Effector memory CD4-positive, alpha-beta T cell (primary cell): ENCODE results near the gene CAD.
A peak's percentile ranks its signal among the peaks of the same experiment; 100 is the strongest.
"Not testable (repeated sequence)": the region's sequence is repeated elsewhere in the genome, so short reads cannot be mapped to it uniquely, and the experiment has no call there.

Source experiments
- DNase-seq, 3 donors: peaks; one replicate each; pipeline ENCODE4 v3.0.0-alpha.2; 2020
- H3K27ac ChIP-seq: 2 replicates; pipeline ENCODE4 v1.7.0; 2013; ENCODE audit warnings: mild to moderate bottlenecking, low read length, moderate library complexity; ENCODE audit not compliant: insufficient read depth, poor library complexity, severe bottlenecking
- H3K27me3 ChIP-seq: replicated peaks from 2 replicates; pipeline ENCODE4 v1.7.0; 2013; ENCODE audit warnings: mild to moderate bottlenecking, low read length; ENCODE audit not compliant: insufficient read depth, control insufficient read depth, poor library complexity, severe bottlenecking
- H3K36me3 ChIP-seq: 2 replicates; pipeline ENCODE4 v1.7.0; 2013; ENCODE audit warnings: mild to moderate bottlenecking, low read length, moderate library complexity; ENCODE audit not compliant: control insufficient read depth, insufficient read depth
- H3K4me1 ChIP-seq: 2 replicates; pipeline ENCODE4 v1.7.0; 2013; ENCODE audit warnings: low read length, mild to moderate bottlenecking; ENCODE audit not compliant: control insufficient read depth, insufficient read depth, poor library complexity, severe bottlenecking
- H3K4me3 ChIP-seq: 2 replicates; pipeline ENCODE4 v1.7.0; 2013; ENCODE audit warnings: low read length, low read depth, mild to moderate bottlenecking; ENCODE audit not compliant: insufficient read depth, poor library complexity, severe bottlenecking
- H3K9me3 ChIP-seq: 2 replicates; pipeline ENCODE4 v1.7.0; 2013; ENCODE audit warnings: mild to moderate bottlenecking, low read length, moderate library complexity; ENCODE audit not compliant: control insufficient read depth

Gene CAD

GRCh38 chr2:27263287-27264252 lies 46.4 kb downstream of the CAD start:
- peaks cover 35% of the 10 kb centered on the region for H3K4me1 ChIP-seq
- DNase-seq = no peak

GRCh38 chr2:27264253-27264752 lies 47.1 kb downstream of the CAD start:
- no peak overlapping the region for H3K27ac ChIP-seq
- peaks cover 37% of the 10 kb centered on the region for H3K27me3 ChIP-seq

More at GRCh38 chr2:27263287-27264252, 46.4 kb downstream of the CAD start:
- Histone ChIP-seq H3K27me3 (peaks cover 41% of the 10 kb centered on the region), H3K36me3 (no peaks in the 10 kb centered on the region), H3K27ac (no peak overlapping the region), H3K9me3 (no peaks in the 10 kb centered on the region), H3K4me3 (peak overlapping the region; percentile 66)

GRCh38 chr2:27264753-27265535 lies 47.8 kb downstream of the CAD start:
- Histone ChIP-seq H3K4me1 (peaks cover 35% of the 10 kb centered on the region), H3K27ac (peak overlapping the region; percentile 12), H3K9me3 (no peaks in the 10 kb centered on the region), H3K27me3 (peaks cover 37% of the 10 kb centered on the region), H3K36me3 (no peaks in the 10 kb centered on the region), H3K4me3 (peak overlapping the region; percentile 66)
- peak; percentile 39 to 60 (median 53) for DNase-seq

More at GRCh38 chr2:27264253-27264752, 47.1 kb downstream of the CAD start:
- no peak for DNase-seq
- no peaks in the 10 kb centered on the region for H3K9me3 ChIP-seq
- no peaks in the 10 kb centered on the region for H3K36me3 ChIP-seq
- H3K4me1 ChIP-seq = peaks cover 35% of the 10 kb centered on the region
- H3K4me3 ChIP-seq = peak overlapping the region; percentile 66

GRCh38 chr2:27265536-27265870 lies 48.3 kb downstream of the CAD start:
- peaks cover 37% of the 10 kb centered on the region for H3K27me3 ChIP-seq
- DNase-seq = no peak
- no peak overlapping the region for H3K27ac ChIP-seq
- no peak overlapping the region for H3K4me3 ChIP-seq
- H3K36me3 ChIP-seq = no peaks in the 10 kb centered on the region
- peaks cover 35% of the 10 kb centered on the region for H3K4me1 ChIP-seq
- H3K9me3 ChIP-seq = no peaks in the 10 kb centered on the region

GRCh38 chr2:27268296-27268695 lies 51.1 kb downstream of the CAD start:
- H3K9me3 ChIP-seq, H3K36me3 ChIP-seq, H3K27ac ChIP-seq, H3K4me3 ChIP-seq, DNase-seq: not testable (repeated sequence)
- Histone ChIP-seq H3K27me3 (peaks cover 16% of the 10 kb centered on the region), H3K4me1 (peaks cover 16% of the 10 kb centered on the region)

GRCh38 chr2:27270131-27270530 lies 53.0 kb downstream of the CAD start:
- Histone ChIP-seq H3K27ac (no peak overlapping the region), H3K4me3 (no peak overlapping the region), H3K9me3 (no peaks in the 10 kb centered on the region), H3K27me3 (no peaks in the 10 kb centered on the region), H3K4me1 (no peaks in the 10 kb centered on the region), H3K36me3 (no peaks in the 10 kb centered on the region)
- DNase-seq = no peak

GRCh38 chr2:27270670-27271069 lies 53.5 kb downstream of the CAD start:
- Histone ChIP-seq H3K27ac (no peak overlapping the region), H3K9me3 (no peaks in the 10 kb centered on the region), H3K27me3 (no peaks in the 10 kb centered on the region), H3K4me1 (no peaks in the 10 kb centered on the region), H3K4me3 (no peak overlapping the region), H3K36me3 (no peaks in the 10 kb centered on the region)
- no peak for DNase-seq

- no peak overlapping the region for H3K27ac ChIP-seq
- no peaks in the 10 kb centered on the region for H3K36me3 ChIP-seq
- no peak overlapping the region for H3K4me3 ChIP-seq
- no peaks in the 10 kb centered on the region for H3K9me3 ChIP-seq
- H3K27me3 ChIP-seq = no peaks in the 10 kb centered on the region
- no peaks in the 10 kb centered on the region for H3K4me1 ChIP-seq
- no peak for DNase-seq
Measured at GRCh38 chr2:27271631-27272340, 54.6 kb downstream of the CAD start.

GRCh38 chr2:27272537-27273522 lies 55.7 kb downstream of the CAD start:
- not testable (repeated sequence) for H3K27ac ChIP-seq

More at GRCh38 chr2:27272537-27273522, 55.7 kb downstream of the CAD start:
- H3K36me3 ChIP-seq, H3K4me3 ChIP-seq, H3K27me3 ChIP-seq, H3K4me1 ChIP-seq, DNase-seq, H3K9me3 ChIP-seq: not testable (repeated sequence)
